Measurements from ENCODE around the gene ATP8A2.

- TF ChIP-seq EZH2 (IDR thresholded peaks at IDR 0.05; ENCODE audit: insufficient read depth, low read length), result no peak
- TF ChIP-seq, protein P1, sequence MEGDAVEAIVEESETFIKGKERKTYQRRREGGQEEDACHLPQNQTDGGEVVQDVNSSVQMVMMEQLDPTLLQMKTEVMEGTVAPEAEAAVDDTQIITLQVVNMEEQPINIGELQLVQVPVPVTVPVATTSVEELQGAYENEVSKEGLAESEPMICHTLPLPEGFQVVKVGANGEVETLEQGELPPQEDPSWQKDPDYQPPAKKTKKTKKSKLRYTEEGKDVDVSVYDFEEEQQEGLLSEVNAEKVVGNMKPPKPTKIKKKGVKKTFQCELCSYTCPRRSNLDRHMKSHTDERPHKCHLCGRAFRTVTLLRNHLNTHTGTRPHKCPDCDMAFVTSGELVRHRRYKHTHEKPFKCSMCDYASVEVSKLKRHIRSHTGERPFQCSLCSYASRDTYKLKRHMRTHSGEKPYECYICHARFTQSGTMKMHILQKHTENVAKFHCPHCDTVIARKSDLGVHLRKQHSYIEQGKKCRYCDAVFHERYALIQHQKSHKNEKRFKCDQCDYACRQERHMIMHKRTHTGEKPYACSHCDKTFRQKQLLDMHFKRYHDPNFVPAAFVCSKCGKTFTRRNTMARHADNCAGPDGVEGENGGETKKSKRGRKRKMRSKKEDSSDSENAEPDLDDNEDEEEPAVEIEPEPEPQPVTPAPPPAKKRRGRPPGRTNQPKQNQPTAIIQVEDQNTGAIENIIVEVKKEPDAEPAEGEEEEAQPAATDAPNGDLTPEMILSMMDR (IDR thresholded peaks at IDR 0.05; ENCODE audit: insufficient read depth, low read depth, low read length), result no peak
Observed at GRCh38 chr13:25347151-25347550, 24.6 kb upstream of the ATP8A2 start.

Measured in astrocyte (in vitro differentiated cells and primary cell).